T-helper 17 cell (primary cell): ENCODE data around the gene HNRNPH2. TPM values are rescaled to one million over a fixed set of nuclear protein-coding genes. Genes with fewer than 3 reads are reported as not detected.
A peak's percentile ranks its signal among the peaks of the same experiment; 100 is the strongest.

Source experiments
- ATAC-seq: fragments of 150-1000 bp; cut with Tn5 transposase; 2 replicates; pipeline ENCODE4 v1.10.0; 2021; ENCODE audit warnings: mild to moderate bottlenecking, moderate library complexity
- DNase-seq, 3 donors: peaks; one replicate each; pipeline versions ENCODE4 v3.0.0 to v3.0.0-alpha.2; 2020 to 2021
- H3K9me3 ChIP-seq: one replicate; pipeline ENCODE4 v1.7.0; 2013; ENCODE audit warnings: low read length, mild to moderate bottlenecking; ENCODE audit not compliant: control insufficient read depth, poor library complexity, severe bottlenecking
- H3K27ac Mint-ChIP-seq: one replicate; pipeline ENCODE4 v1.8.0; 2022; ENCODE audit warnings: mild to moderate bottlenecking, moderate library complexity, mixed read lengths
- H3K27me3 Mint-ChIP-seq: one replicate; pipeline ENCODE4 v1.8.0; 2022; ENCODE audit warnings: mixed read lengths
- H3K36me3 Mint-ChIP-seq: one replicate; pipeline ENCODE4 v1.8.0; 2022; ENCODE audit warnings: low read depth, mixed read lengths
- H3K4me1 Mint-ChIP-seq: one replicate; pipeline ENCODE4 v1.8.0; 2022; ENCODE audit warnings: mild to moderate bottlenecking, mixed read lengths
- H3K4me3 Mint-ChIP-seq: one replicate; pipeline ENCODE4 v1.8.0; 2022; ENCODE audit warnings: mild to moderate bottlenecking, moderate library complexity, mixed read lengths
- total RNA-seq, 4 donors: library from RNA in 2 of 4; stranded (reverse) in 2 of 4; gene quantifications; one replicate each; pipeline ENCODE4 v1.2.3 and lab custom pipeline; 2022 to 2026

HNRNPH2 gene
- total RNA-seq, 2 donors from 2014 or later: 34.7 to 43.2 TPM

DNA sequence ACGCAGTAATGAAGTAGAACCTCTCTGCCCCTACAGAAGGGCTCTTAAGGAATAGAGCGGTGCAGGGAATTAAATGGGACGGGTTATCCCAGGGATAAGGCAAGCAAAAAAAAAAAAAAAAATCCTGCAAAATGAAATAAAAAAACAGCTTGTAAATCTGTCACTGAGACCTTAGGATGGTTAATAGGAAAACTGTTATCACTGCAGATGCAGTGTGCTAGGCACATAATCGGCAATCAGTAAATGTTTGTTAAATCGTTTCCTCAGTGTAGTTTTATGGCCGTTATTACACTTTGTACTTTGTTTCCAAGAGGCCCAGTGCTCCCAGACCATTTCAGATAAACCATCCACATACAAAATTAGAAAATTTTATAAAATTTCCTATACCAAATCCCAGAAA lies 1.0 kb downstream of the HNRNPH2 start:
- DNase-seq (no peak), ATAC-seq (no peak)
- Mint-ChIP-seq H3K36me3 (peaks cover 5% of the 10 kb centered on the region), H3K27me3 (no peaks in the 10 kb centered on the region), H3K27ac (peak overlapping the region; percentile 94), H3K4me3 (peak overlapping the region; percentile 97), H3K4me1 (peaks cover 21% of the 10 kb centered on the region)
- H3K9me3 ChIP-seq: no peaks in the 10 kb centered on the region

DNA sequence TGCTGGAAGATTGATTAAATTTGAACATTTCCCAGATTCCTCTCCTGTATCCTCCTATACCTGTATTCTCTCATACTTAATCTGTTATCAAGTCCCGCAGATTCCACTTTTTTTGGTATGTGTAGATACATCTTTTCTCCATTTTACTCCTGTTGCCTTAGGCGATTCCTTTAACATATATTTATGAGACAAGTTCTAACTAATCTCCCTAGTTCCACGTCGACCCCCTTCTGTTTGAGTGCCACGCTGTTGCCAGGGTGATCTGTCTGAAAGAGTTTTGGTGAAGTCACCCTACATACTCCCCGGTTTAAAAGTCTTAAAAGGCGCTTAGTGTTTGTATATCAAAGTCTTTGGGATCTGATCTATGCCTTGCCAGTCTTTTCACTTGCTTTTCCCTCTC lies 2.4 kb downstream of the HNRNPH2 start:
- DNase-seq (no peak), ATAC-seq (no peak)
- peaks cover 5% of the 10 kb centered on the region for H3K36me3 Mint-ChIP-seq
- H3K9me3 ChIP-seq: no peaks in the 10 kb centered on the region
- H3K27ac Mint-ChIP-seq: peak overlapping the region; percentile 94
- H3K4me3 Mint-ChIP-seq: peak overlapping the region; percentile 52
- H3K27me3 Mint-ChIP-seq: no peaks in the 10 kb centered on the region
- H3K4me1 Mint-ChIP-seq: peaks cover 22% of the 10 kb centered on the region

DNA sequence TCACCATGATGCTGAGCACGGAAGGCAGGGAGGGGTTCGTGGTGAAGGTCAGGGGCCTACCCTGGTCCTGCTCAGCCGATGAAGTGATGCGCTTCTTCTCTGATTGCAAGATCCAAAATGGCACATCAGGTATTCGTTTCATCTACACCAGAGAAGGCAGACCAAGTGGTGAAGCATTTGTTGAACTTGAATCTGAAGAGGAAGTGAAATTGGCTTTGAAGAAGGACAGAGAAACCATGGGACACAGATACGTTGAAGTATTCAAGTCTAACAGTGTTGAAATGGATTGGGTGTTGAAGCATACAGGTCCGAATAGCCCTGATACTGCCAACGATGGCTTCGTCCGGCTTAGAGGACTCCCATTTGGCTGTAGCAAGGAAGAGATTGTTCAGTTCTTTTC lies 4.0 kb downstream of the HNRNPH2 start:
- ATAC-seq: no peak
- Mint-ChIP-seq H3K27ac (peak overlapping the region; percentile 85), H3K27me3 (no peaks in the 10 kb centered on the region), H3K4me3 (no peak overlapping the region), H3K36me3 (peaks cover 5% of the 10 kb centered on the region), H3K4me1 (peaks cover 21% of the 10 kb centered on the region)
- DNase-seq: no peak
- H3K9me3 ChIP-seq: no peaks in the 10 kb centered on the region

DNA sequence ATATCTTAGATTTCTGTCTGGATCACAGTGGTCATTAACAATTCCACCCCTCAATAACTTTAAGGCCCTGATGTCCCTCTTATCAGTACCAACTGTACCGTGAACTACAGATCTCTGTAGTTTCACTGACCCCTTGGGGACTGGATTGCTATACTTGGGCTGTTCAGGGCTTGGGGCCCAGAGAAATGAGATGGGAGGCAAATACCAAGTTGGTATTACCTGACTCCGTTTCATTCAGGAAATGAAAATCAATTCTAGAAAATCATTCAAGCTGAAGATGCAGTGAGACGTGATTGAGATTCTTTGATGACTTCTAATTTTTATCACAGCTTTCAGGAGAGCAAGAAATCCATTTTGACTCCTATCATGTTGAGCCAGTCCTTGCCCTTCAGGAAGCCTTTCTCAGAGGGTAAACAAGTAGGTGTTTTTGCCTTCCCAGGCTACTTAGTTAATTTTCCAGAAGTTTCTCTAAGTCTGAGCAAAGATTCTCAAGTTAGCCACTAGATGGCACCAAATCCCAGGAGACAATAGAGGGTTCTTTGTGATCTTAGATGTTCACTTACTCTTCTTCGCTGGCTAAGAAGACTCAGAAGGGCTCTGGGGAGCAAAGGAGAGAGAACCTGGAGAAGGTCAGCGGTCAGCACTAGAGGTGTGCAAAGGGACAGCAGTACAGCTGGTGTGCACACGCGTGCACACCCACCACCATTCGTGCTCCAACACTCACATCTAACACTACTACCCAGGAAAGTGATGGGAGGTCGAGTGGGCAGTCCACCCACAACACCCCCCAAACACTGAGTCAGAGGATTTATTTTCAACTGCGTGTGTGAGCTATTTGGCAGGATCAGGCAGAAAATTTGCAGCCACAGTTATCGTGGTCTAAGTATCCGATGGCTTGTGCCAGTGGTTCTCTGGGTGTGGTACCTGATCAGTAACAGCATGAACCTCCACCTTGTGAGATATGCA lies 7.4 kb downstream of the HNRNPH2 start:
- peaks cover 5% of the 10 kb centered on the region for H3K36me3 Mint-ChIP-seq
- no peaks in the 10 kb centered on the region for H3K27me3 Mint-ChIP-seq
- DNase-seq (no peak), ATAC-seq (peak; percentile 83)
- peak overlapping the region; percentile 70 for H3K4me3 Mint-ChIP-seq
- peak overlapping the region; percentile 65 for H3K27ac Mint-ChIP-seq
- H3K9me3 ChIP-seq: no peaks in the 10 kb centered on the region
- H3K4me1 Mint-ChIP-seq: peaks cover 24% of the 10 kb centered on the region

DNA sequence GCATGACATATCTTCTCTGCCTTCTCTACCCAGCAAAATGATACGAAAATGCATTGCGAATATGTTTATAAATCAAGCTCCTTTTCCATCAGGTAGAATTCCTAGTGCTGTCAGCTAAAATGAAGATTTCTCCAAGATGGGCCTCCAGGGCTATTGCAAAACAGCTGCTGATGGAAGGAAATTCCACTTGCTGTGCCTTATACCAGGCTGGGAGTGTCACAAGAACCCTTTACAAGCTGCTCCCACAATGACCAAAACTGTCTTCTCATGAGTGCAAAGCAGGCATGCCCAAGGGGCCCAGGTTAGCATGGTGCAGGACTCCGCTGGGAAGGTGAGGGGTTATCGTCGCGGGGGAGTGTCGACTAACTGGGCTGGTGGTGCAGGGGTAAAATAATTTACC lies 8.7 kb downstream of the HNRNPH2 start:
- H3K27ac Mint-ChIP-seq: no peak overlapping the region
- H3K27me3 Mint-ChIP-seq: no peaks in the 10 kb centered on the region
- H3K36me3 Mint-ChIP-seq: peaks cover 5% of the 10 kb centered on the region
- no peak for DNase-seq
- peaks cover 21% of the 10 kb centered on the region for H3K4me1 Mint-ChIP-seq
- H3K9me3 ChIP-seq: no peaks in the 10 kb centered on the region
- H3K4me3 Mint-ChIP-seq: no peak overlapping the region
- ATAC-seq: no peak

DNA sequence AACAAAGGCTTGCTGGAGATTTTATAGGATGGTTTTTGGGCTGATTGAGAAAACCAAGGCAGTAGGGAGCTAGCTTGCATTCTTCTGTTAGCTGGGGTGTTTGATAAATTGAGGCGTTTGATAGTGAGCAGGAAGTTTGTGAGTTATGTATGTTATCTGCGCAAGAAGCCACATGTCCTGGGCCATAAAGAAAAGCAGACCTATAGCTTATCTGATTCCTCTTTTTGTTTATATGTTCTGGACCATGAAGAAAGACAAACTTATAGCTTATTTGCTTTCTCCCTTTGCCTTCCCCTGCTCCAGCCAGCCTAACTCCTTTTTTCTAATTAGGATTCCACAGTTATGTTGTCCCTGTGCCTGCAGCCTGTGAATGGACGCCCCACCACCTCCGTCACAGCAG lies 9.2 kb downstream of the HNRNPH2 start:
- Mint-ChIP-seq H3K27me3 (no peaks in the 10 kb centered on the region), H3K27ac (peak overlapping the region; percentile 99), H3K4me3 (peak overlapping the region; percentile 96), H3K4me1 (peaks cover 21% of the 10 kb centered on the region), H3K36me3 (peaks cover 5% of the 10 kb centered on the region)
- DNase-seq: no peak
- H3K9me3 ChIP-seq: no peaks in the 10 kb centered on the region
- ATAC-seq: no peak

DNA sequence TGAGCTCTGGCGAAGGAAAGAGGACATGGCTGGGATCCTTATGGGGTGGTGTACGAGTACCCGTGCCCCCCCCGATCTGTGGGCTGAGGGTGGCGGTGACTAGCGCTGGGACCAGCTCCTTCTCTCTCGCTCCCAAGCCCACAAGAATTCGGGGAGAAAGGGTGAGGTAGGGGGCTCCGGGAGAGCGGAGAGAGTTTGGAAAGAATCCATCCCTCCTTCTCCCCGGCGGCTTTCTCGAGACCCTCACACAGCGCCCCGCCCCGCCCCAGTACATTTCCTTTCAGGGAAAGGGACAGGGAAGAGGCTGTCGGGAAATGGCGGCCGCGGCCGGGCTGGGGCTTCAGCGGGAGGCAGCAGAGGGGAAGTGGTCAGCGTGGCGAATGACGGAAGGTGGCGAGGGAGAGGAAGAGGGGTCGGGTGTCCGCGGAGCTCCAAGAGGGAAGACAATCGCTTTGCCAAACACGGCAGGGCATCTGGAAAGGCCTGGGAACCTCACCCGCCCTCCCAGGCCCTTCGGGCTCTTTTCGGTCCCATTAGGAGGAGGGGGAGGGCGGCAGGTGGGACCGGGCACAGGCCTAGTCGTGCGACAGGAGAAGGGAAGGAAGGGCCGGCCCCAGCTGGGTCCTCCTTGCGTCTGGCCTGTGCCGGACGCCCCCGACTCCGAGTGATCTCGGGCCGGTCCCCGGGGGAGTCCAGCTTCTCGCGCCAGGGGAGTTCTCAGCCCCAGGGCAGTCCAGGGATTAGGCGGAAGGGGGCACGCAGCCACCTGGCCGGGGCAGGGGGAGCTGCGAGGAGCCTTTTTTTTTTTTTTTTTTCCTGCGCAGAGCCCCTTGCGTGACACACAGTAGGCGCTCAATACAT lies 10.2 kb downstream of the HNRNPH2 start:
- Mint-ChIP-seq H3K27me3 (no peaks in the 10 kb centered on the region), H3K4me1 (peaks cover 14% of the 10 kb centered on the region), H3K27ac (peak overlapping the region; percentile 99), H3K36me3 (no peaks in the 10 kb centered on the region), H3K4me3 (peak overlapping the region; percentile 96)
- peak in 2 of 3 donors; percentile 15 to 21 for DNase-seq
- ATAC-seq: peak; percentile 51
- H3K9me3 ChIP-seq: no peaks in the 10 kb centered on the region

DNA sequence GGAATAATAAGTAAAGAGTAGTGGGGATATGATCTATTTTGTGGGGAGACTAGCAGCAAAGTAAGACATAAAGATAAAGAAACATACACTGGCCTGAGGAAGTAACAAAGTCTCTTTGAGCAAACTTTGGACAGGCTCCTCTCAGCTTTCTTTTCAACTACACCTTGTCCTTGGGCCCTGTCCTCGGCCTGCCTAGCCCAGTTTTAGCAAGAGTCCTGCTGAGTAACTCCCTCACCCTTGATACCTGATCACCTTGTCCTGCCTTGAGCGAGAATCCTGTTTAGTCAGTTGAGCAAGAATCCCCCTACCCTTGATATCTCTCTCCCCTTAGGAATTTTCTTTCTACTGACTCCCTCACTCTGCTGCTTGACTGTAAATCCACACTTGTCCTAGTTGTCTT lies 11.5 kb downstream of the HNRNPH2 start:
- Mint-ChIP-seq H3K27ac (peak overlapping the region; percentile 99), H3K4me3 (no peak overlapping the region), H3K27me3 (no peaks in the 10 kb centered on the region), H3K4me1 (peaks cover 14% of the 10 kb centered on the region), H3K36me3 (no peaks in the 10 kb centered on the region)
- DNase-seq (no peak), ATAC-seq (no peak)
- no peaks in the 10 kb centered on the region for H3K9me3 ChIP-seq

DNA sequence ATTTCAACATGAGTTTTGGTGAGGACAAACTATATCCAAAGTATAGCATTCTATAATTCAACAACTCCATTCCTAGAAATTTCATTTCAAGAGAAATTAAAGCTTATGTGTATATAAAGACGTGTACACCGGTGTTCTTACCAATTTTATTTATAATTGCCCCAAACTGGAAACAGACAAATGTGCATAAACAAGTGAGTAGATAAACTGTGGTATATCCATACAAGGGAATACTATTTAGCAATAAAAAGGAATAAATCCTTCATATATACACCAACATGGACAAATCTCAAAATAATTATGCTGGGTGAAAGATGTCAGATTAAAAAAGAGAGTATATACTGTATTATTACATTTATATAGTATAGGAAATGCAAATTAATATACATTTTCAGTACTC lies 19.9 kb downstream of the HNRNPH2 start:
- ATAC-seq (no peak), DNase-seq (no peak)
- Mint-ChIP-seq H3K36me3 (peaks cover 9% of the 10 kb centered on the region), H3K27ac (no peak overlapping the region), H3K27me3 (no peaks in the 10 kb centered on the region), H3K4me1 (peaks cover 2% of the 10 kb centered on the region), H3K4me3 (no peak overlapping the region)
- no peaks in the 10 kb centered on the region for H3K9me3 ChIP-seq

DNA sequence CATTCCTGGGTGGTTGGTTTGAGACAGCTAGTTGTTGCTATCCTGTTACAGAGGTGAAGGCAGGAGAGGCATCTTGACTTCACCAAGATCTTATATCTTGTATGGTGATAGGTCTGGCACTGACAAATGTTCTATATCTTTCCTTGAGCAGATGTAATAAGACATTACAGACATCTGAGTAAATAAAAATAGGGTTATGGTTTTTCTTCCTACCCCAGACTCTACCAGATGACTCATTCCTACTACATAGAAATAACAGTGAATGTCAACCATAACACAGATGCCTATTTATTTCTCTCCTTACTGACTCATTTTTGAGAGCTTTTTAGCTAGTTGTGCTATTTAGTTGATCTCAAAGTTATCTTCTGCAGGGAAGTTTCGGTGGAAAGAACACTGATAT lies 21.9 kb downstream of the HNRNPH2 start:
- no peak for ATAC-seq
- peaks cover 2% of the 10 kb centered on the region for H3K4me1 Mint-ChIP-seq
- peak overlapping the region; percentile 53 for H3K27ac Mint-ChIP-seq
- H3K9me3 ChIP-seq: no peaks in the 10 kb centered on the region
- no peak overlapping the region for H3K4me3 Mint-ChIP-seq
- H3K27me3 Mint-ChIP-seq: no peaks in the 10 kb centered on the region
- peaks cover 5% of the 10 kb centered on the region for H3K36me3 Mint-ChIP-seq
- DNase-seq: no peak

DNA sequence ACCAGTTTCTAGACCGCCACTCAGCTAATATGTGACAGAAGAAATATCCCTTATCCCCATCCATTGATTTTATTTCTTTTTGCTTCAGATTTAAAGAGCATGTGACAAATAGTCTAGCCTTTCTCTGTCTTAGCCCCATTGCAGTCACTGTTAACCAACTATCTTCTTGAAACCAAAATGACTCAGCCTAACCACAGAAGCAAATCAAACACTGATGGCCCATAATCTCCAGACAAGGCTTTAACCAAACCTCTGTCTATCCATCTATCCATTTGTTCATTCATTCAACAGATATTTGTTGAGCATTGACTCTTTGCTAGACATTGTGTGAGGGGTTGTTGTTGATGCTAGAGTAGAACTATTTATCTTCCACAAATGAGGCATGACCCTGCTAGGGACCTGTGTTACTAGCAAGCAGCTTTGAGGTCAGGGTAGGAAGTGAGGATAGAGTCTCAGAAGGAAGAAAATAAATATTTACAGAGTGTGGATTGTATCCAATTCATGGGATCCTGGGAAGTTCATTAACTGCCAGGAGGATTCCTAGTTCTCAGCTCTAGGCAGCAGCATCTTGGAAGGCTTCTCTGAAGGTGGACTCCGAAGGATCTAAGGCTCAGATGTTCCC lies 22.5 kb downstream of the HNRNPH2 start:
- no peak overlapping the region for H3K4me3 Mint-ChIP-seq
- peak overlapping the region; percentile 53 for H3K27ac Mint-ChIP-seq
- H3K9me3 ChIP-seq: no peaks in the 10 kb centered on the region
- no peak for DNase-seq
- H3K27me3 Mint-ChIP-seq: no peaks in the 10 kb centered on the region
- ATAC-seq: no peak
- H3K4me1 Mint-ChIP-seq: peaks cover 2% of the 10 kb centered on the region
- peaks cover 2% of the 10 kb centered on the region for H3K36me3 Mint-ChIP-seq

DNA sequence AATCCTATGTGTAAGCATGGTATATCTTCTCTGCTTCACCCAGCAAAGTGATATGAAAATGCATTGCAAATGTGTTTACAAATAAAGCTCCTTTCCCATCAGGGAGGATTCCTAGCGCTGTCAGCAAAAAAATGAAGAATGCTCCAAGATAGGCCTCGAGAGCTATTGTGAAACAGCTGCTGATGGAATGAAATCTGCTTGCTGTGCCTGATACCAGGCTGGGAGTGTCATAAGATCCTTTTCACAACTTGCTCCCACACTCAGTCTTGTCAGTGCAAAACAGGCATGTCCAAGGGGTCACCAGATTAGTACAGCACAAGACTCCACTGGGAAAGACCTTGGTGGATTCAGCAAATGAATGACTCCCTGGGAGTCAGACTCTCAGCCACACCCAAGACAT lies 34.1 kb downstream of the HNRNPH2 start:
- H3K4me1 Mint-ChIP-seq: no peaks in the 10 kb centered on the region
- no peaks in the 10 kb centered on the region for H3K9me3 ChIP-seq
- H3K27me3 Mint-ChIP-seq: no peaks in the 10 kb centered on the region
- ATAC-seq (no peak), DNase-seq (no peak)
- H3K27ac Mint-ChIP-seq: no peak overlapping the region
- H3K4me3 Mint-ChIP-seq: no peak overlapping the region
- H3K36me3 Mint-ChIP-seq: peaks cover 4% of the 10 kb centered on the region

DNA sequence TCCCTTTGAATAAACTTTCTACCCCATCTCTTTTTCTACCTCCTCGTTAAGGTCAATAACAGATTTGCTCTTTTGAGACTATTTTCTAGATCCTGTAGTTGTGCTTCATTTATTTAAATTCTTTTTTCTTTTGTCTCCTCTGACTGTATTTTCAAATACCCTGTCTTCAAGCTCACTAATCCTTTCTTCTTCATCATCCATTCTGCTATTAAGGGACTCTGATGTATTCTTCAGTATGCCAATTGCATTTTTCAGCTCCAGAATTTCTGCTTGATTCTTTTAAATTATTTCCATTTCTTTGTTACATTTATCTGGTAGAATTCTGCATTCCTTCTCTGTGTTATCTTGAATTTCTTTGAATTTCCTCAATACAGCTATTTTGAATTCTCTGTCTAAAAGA lies 41.3 kb downstream of the HNRNPH2 start:
- no peaks in the 10 kb centered on the region for H3K9me3 ChIP-seq
- Mint-ChIP-seq H3K27me3 (no peaks in the 10 kb centered on the region), H3K27ac (no peak overlapping the region), H3K4me3 (no peak overlapping the region), H3K36me3 (no peaks in the 10 kb centered on the region), H3K4me1 (no peaks in the 10 kb centered on the region)
- DNase-seq: no peak
- ATAC-seq: no peak
